Cardiac muscle cell (in vitro differentiated cells and primary cell): ENCODE data around the gene PCDH12. TPM values are rescaled to one million over a fixed set of nuclear protein-coding genes. Genes with fewer than 3 reads are reported as not detected.

Experiments used
- DNase-seq, 2 donors: peaks; one replicate each; pipeline versions ENCODE4 v3.0.0 to v3.0.0-alpha.2; 2010 to 2017; ENCODE audit warnings: low read depth in 1 of 2, low spot score in 1 of 2
- H3K27ac ChIP-seq: fragments of 200-600 bp; sonication (generic); 2 replicates; pipeline ENCODE4 v1.5.1; 2016
- H3K27me3 ChIP-seq: fragments of 200-600 bp; sonication (generic); 2 replicates; pipeline ENCODE4 v1.6.0; 2016; ENCODE audit warnings: control low read depth
- H3K36me3 ChIP-seq: fragments of 200-600 bp; sonication (generic); 2 replicates; pipeline ENCODE4 v1.5.1; 2016; ENCODE audit warnings: control low read depth
- H3K4me1 ChIP-seq: fragments of 200-600 bp; sonication (generic); 2 replicates; pipeline ENCODE4 v1.8.1; 2017; ENCODE audit warnings: low read depth, mild to moderate bottlenecking, mixed run types
- H3K4me3 ChIP-seq: fragments of 200-600 bp; sonication (generic); 2 replicates; pipeline ENCODE4 v1.5.1; 2016; ENCODE audit warnings: mild to moderate bottlenecking
- H3K9me3 ChIP-seq: fragments of 200-600 bp; sonication (generic); 2 replicates; pipeline ENCODE4 v1.5.1; 2017; ENCODE audit warnings: low read depth, mild to moderate bottlenecking, control low read depth
- CTCF ChIP-seq: IDR thresholded peaks from 2 replicates; pipeline ENCODE4 v1.5.1; 2012; ENCODE audit warnings: low read depth, mild to moderate bottlenecking, low read length
- polyA plus RNA-seq: library from polyadenylated mRNA; unstranded; fragments of >200 nt; fragmentation: Nextera tagmentation; extraction: Ambion mirVana; gene quantifications from 2 replicates; pipeline ENCODE4 v1.2.1, GENCODE V29; 2016
- total RNA-seq: library from RNA; depleted of rRNA; stranded (reverse); fragments of >200 nt; gene quantifications from 2 replicates; pipeline ENCODE4 v1.2.3, GENCODE V29; 2016

The PCDH12 gene
- total and polyA plus RNA-seq, 2 experiments from 2014 or later: 0.44 to 0.57 TPM

GRCh38 chr5:141919218-141920119 is 38.5 kb downstream of the PCDH12 start:
- H3K4me3 ChIP-seq: no peak overlapping the region
- no peaks in the 10 kb centered on the region for H3K9me3 ChIP-seq
- no peaks in the 10 kb centered on the region for H3K36me3 ChIP-seq
- H3K4me1 ChIP-seq: peaks cover 6% of the 10 kb centered on the region
- no peak for DNase-seq
- no peak for TF ChIP-seq CTCF
- H3K27ac ChIP-seq: no peak overlapping the region
- no peaks in the 10 kb centered on the region for H3K27me3 ChIP-seq

- Histone ChIP-seq H3K27ac (no peak overlapping the region), H3K27me3 (peaks cover 7% of the 10 kb centered on the region), H3K4me1 (peaks cover 2% of the 10 kb centered on the region), H3K9me3 (no peaks in the 10 kb centered on the region), H3K36me3 (no peaks in the 10 kb centered on the region), H3K4me3 (no peak overlapping the region)
- no peak for TF ChIP-seq CTCF
- DNase-seq: no peak
These were observed 40.2 kb downstream of the PCDH12 start for GRCh38 chr5:141917760-141918159.

GRCh38 chr5:141916522-141916921 is 41.5 kb downstream of the PCDH12 start:
- DNase-seq: no peak
- Histone ChIP-seq H3K4me3 (no peak overlapping the region), H3K27me3 (peaks cover 7% of the 10 kb centered on the region), H3K36me3 (no peaks in the 10 kb centered on the region), H3K27ac (no peak overlapping the region), H3K4me1 (no peaks in the 10 kb centered on the region), H3K9me3 (no peaks in the 10 kb centered on the region)
- no peak for TF ChIP-seq CTCF

- no peaks in the 10 kb centered on the region for H3K9me3 ChIP-seq
- peak in 1 of 2 donors; percentile 79 for DNase-seq
- peaks cover 7% of the 10 kb centered on the region for H3K27me3 ChIP-seq
- TF ChIP-seq CTCF: no peak
- H3K27ac ChIP-seq: no peak overlapping the region
- H3K36me3 ChIP-seq: no peaks in the 10 kb centered on the region
- H3K4me1 ChIP-seq: no peaks in the 10 kb centered on the region
- H3K4me3 ChIP-seq: no peak overlapping the region
These were observed 42.1 kb downstream of the PCDH12 start for GRCh38 chr5:141915881-141916336.

- H3K4me3 ChIP-seq: no peak overlapping the region
These were observed 43.2 kb downstream of the PCDH12 start for GRCh38 chr5:141914797-141915196.

More at GRCh38 chr5:141914797-141915196, 43.2 kb downstream of the PCDH12 start:
- H3K27me3 ChIP-seq: peaks cover 7% of the 10 kb centered on the region
- no peak overlapping the region for H3K27ac ChIP-seq
- no peak for DNase-seq
- no peak for TF ChIP-seq CTCF
- no peaks in the 10 kb centered on the region for H3K9me3 ChIP-seq
- H3K36me3 ChIP-seq: no peaks in the 10 kb centered on the region
- no peaks in the 10 kb centered on the region for H3K4me1 ChIP-seq
